ENCODE data around the gene AFG1L.
"Not testable (repeated sequence)": the region's sequence is repeated elsewhere in the genome, so short reads cannot be mapped to it uniquely, and the experiment has no call there.

AFG1L gene

GRCh38 chr6:108287373-108287772, 7.5 kb upstream of the AFG1L start:
- in situ Hi-C loops (cut with MboI; ENCODE audit: low sequenced_read_pairs) = no loop called here

- in situ Hi-C loops (cut with MboI; ENCODE audit: low sequenced_read_pairs) = no loop called here
Observed at GRCh38 chr6:108288742-108289141, 6.1 kb upstream of the AFG1L start.

- in situ Hi-C loops (cut with MboI; ENCODE audit: low sequenced_read_pairs) = no loop called here
Observed at GRCh38 chr6:108291091-108291490, 3.8 kb upstream of the AFG1L start.

DNA sequence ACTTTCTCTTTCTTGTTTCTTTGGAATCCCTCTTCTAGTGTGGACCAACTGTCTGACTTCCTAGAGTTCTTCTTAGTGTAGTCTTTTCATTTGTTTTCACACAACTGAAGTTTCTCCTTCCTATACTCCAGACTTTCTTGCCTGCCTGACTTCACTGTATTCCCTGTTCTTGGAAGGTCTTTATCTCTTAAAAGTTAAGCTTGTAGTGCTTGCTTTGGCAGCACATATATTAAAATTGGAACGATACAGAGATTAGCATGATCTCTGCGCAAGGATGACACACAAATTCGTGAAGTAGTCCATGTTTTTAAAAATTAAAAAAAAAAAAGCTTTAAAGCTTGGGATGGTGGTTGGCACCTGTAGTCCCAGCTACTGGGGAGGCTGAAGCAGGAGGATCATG, 2.3 kb upstream of the AFG1L start:
- in situ Hi-C loops (cut with MboI; ENCODE audit: low sequenced_read_pairs) = not testable (repeated sequence)

DNA sequence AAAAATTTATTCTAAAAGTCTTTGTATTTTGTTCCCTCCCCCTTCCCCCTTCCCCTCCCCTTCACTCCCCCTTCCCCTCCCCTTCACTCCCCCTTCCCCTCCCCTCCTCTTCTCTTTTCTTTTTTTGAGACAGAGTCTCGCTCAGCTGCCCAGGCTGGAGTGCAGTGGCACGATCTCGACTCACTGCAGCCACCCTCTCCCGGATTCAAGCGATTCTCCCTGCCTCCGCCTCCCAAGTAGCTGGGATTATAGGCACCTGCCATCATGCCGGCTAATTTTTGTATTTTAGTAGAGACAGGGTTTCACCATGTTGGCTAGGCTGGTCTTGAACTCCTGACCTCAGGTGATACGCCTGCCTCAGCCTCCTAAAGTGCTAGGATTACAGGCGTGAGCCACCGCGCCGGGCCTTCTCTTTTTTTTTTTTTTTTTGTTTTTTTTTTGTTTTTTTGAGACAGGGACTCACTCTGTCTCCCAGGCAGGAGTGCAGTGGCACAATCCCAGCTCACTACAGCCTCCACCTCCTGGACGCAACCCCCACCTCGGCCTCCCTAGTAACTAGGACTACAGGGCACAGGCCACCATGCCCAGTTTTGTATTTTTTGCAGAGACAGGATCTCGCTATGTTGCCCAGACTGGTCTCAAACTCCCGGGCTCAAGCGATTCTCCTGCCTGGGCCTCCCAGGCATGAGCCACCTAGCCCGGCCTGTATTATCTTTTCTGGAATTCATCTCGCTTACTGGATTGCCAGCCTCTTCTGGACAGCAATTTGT, 1.1 kb upstream of the AFG1L start:
- in situ Hi-C loops (cut with MboI; ENCODE audit: low sequenced_read_pairs) = no loop called here

- in situ Hi-C loops (cut with MboI; ENCODE audit: low sequenced_read_pairs) = no loop called here
Observed at GRCh38 chr6:108294297-108294726, 542 bp upstream of the AFG1L start.

DNA sequence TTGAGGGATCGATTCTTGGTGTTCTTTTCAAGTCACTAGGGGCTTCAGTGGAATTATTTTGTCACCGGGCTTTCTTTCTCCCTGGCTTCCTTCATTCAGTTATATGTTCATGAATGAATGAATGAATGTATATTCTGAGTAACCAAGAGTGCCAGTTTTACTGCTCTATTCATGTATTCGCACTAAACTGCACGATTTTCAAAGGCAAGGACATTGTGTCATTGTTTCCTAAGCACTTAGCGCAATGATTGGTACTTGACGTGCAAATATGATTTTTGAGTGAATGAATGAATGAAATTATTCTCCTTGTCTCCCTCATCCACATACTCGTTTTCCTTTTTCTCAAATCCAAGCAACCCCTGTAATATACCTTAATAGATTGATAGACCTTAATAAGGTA, 822 bp downstream of the AFG1L start:
- in situ Hi-C loops (cut with MboI; ENCODE audit: low sequenced_read_pairs) = no loop called here

- in situ Hi-C loops (cut with MboI; ENCODE audit: low sequenced_read_pairs) = no loop called here
Observed at GRCh38 chr6:108302386-108302785, 7.5 kb downstream of the AFG1L start.

- in situ Hi-C loops (cut with MboI; ENCODE audit: low sequenced_read_pairs) = no loop called here
Observed at GRCh38 chr6:108304646-108305045, 9.8 kb downstream of the AFG1L start.

GRCh38 chr6:108308641-108309040, 13.8 kb downstream of the AFG1L start:
- in situ Hi-C loops (cut with MboI; ENCODE audit: low sequenced_read_pairs) = not testable (repeated sequence)

GRCh38 chr6:108309844-108310243, 15.0 kb downstream of the AFG1L start:
- in situ Hi-C loops (cut with MboI; ENCODE audit: low sequenced_read_pairs) = no loop called here

- in situ Hi-C loops (cut with MboI; ENCODE audit: low sequenced_read_pairs) = no loop called here
Observed at GRCh38 chr6:108312605-108313004, 17.8 kb downstream of the AFG1L start.

DNA sequence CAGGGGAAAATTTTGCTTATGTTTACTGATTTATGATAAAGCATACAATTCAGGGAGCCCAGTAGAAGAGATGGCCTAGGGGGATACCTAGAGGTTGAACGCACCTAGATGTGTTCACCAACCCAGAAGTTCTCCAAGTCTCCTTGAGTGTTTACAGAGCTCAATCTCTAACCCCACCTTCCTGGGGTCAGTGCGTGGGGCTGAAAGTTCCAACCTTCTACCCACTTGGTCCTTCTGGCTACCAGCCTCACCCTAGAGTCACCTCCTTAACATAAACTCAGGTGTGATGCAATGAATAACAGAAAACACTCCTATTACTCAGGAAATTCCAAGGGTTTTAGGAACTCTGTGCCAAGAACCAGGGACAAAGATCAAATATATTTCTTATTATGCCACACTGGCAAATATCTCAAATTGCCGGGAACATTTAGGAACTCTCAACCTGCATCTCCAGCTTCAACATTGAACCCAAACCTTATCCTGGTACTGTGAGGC, 26.4 kb downstream of the AFG1L start:
- in situ Hi-C loops (cut with MboI; ENCODE audit: low sequenced_read_pairs) = no loop called here

- in situ Hi-C loops (cut with MboI; ENCODE audit: low sequenced_read_pairs) = no loop called here
Observed at GRCh38 chr6:108322728-108323127, 27.9 kb downstream of the AFG1L start.

GRCh38 chr6:108323710-108324466, 29.0 kb downstream of the AFG1L start:
- in situ Hi-C loops (cut with MboI; ENCODE audit: low sequenced_read_pairs) = no loop called here

GRCh38 chr6:108330221-108330785, 35.4 kb downstream of the AFG1L start:
- in situ Hi-C loops (cut with MboI; ENCODE audit: low sequenced_read_pairs) = not testable (repeated sequence)

- in situ Hi-C loops (cut with MboI; ENCODE audit: low sequenced_read_pairs) = no loop called here
Observed at GRCh38 chr6:108330806-108331205, 36.0 kb downstream of the AFG1L start.

DNA sequence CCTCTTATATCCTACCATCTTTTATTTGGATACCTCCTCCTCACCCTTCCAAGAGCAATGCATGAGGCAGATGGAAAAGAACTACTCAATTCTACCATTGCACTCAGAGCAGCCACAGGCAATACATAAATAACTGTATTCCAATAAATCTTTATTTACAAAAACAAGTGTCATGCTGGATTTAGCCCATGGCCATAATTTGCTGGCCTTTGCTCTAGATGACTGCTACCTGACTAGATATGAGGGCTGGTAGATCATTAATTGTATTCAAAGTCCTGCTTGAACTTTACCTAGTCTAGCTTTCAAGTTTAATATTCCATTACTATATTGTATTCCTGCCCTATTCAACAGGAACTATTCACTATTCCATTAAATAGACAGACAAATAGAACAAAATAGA, 37.1 kb downstream of the AFG1L start:
- in situ Hi-C loops (cut with MboI; ENCODE audit: low sequenced_read_pairs) = no loop called here

GRCh38 chr6:108336971-108337370, 42.1 kb downstream of the AFG1L start:
- in situ Hi-C loops (cut with MboI; ENCODE audit: low sequenced_read_pairs) = no loop called here

- in situ Hi-C loops (cut with MboI; ENCODE audit: low sequenced_read_pairs) = no loop called here
Observed at GRCh38 chr6:108337721-108338120, 42.9 kb downstream of the AFG1L start.

DNA sequence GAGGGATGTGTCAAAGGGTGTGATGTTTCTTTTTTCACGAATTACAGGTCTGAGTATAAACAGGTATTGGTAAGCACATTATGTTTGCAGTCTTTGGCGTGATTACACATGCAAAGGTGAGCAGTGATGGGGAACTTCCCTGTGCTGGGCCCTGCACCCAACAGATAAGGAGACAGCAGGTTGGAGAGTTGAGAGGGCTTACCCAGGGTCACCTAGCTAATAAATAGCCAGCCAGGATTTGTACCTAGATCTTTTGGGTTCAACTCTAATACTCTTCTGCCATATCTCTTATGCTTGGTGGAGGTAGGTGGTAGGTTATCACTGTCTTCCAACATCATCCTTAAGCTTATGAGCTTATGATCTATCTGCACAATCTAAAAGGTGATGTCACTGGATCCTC, 46.5 kb downstream of the AFG1L start:
- in situ Hi-C loops (cut with MboI; ENCODE audit: low sequenced_read_pairs) = no loop called here

- in situ Hi-C loops (cut with MboI; ENCODE audit: low sequenced_read_pairs) = no loop called here
Observed at GRCh38 chr6:108343894-108344293, 49.0 kb downstream of the AFG1L start.

Data from hTERT RPE-1 (cell line).